ENCODE data around the gene CMTM2.

The CMTM2 gene

GRCh38 chr16:66554021-66554420 is 25.2 kb upstream of the CMTM2 start:
- TF ChIP-seq POLR2AphosphoS5 (IDR thresholded peaks at IDR 0.05; ENCODE audit: low read depth) (no peak), GABPA (IDR thresholded peaks at IDR 0.05; ENCODE audit: low read depth) (no peak), CTCF (IDR thresholded peaks at IDR 0.05; ENCODE audit: insufficient read depth, low read length) (no peak), SPI1 (IDR thresholded peaks at IDR 0.05; ENCODE audit: borderline replicate concordance, low read depth) (no peak), REST (IDR thresholded peaks at IDR 0.05; ENCODE audit: insufficient replicate concordance, low read depth) (no peak)
- Histone ChIP-seq H3K27ac (replicated peaks) (no peak overlapping the region), H3K4me3 (replicated peaks; ENCODE audit: insufficient read depth, low read length) (peak overlapping the region; percentile 65), H3K27me3 (ENCODE audit: insufficient read depth, poor library complexity, severe bottlenecking) (no peaks in the 10 kb centered on the region)
- DNase-seq (ENCODE audit: low read depth in 1 of 2, low spot score in 1 of 2) = no peak

- Histone ChIP-seq H3K27ac (replicated peaks) (no peak overlapping the region), H3K4me3 (replicated peaks; ENCODE audit: insufficient read depth, low read length) (peak overlapping the region; percentile 65; the same call in 1 of the 2 replicates), H3K27me3 (ENCODE audit: insufficient read depth, poor library complexity, severe bottlenecking) (no peaks in the 10 kb centered on the region)
- DNase-seq (ENCODE audit: low read depth in 1 of 2, low spot score in 1 of 2) = no peak
- TF ChIP-seq SPI1 (IDR thresholded peaks at IDR 0.05; ENCODE audit: borderline replicate concordance, low read depth) (no peak), GABPA (IDR thresholded peaks at IDR 0.05; ENCODE audit: low read depth) (no peak), POLR2AphosphoS5 (IDR thresholded peaks at IDR 0.05; ENCODE audit: low read depth) (no peak), CTCF (IDR thresholded peaks at IDR 0.05; ENCODE audit: insufficient read depth, low read length) (no peak), REST (IDR thresholded peaks at IDR 0.05; ENCODE audit: insufficient replicate concordance, low read depth) (no peak)
Measured at GRCh38 chr16:66554495-66554894, 24.8 kb upstream of the CMTM2 start.

GRCh38 chr16:66560107-66560506 is 19.2 kb upstream of the CMTM2 start:
- Histone ChIP-seq H3K27me3 (ENCODE audit: insufficient read depth, poor library complexity, severe bottlenecking) (no peaks in the 10 kb centered on the region), H3K4me3 (replicated peaks; ENCODE audit: insufficient read depth, low read length) (no peak overlapping the region), H3K27ac (replicated peaks) (no peak overlapping the region)
- TF ChIP-seq CTCF (IDR thresholded peaks at IDR 0.05; ENCODE audit: insufficient read depth, low read length) (no peak), POLR2AphosphoS5 (IDR thresholded peaks at IDR 0.05; ENCODE audit: low read depth) (no peak), GABPA (IDR thresholded peaks at IDR 0.05; ENCODE audit: low read depth) (no peak), REST (IDR thresholded peaks at IDR 0.05; ENCODE audit: insufficient replicate concordance, low read depth) (no peak), SPI1 (IDR thresholded peaks at IDR 0.05; ENCODE audit: borderline replicate concordance, low read depth) (no peak)
- no peak for DNase-seq (ENCODE audit: low read depth in 1 of 2, low spot score in 1 of 2)
